K562 (cell line): ENCODE measurements around the gene FAM200A. TPM values are rescaled to one million over a fixed set of nuclear protein-coding genes. Genes with fewer than 3 reads are reported as not detected.

Experiments
- ATF3 ChIP-seq, 2 experiments: fragments of 450-650 bp in 1 of 2; sonication (generic) in 1 of 2; formaldehyde crosslinking in 1 of 2; IDR thresholded peaks in 1 of 2; conservative IDR thresholded peaks in 1 of 2; 2 replicates each; pipeline versions ENCODE4 v1.6.1 to v1.8.1; 2016 to 2023; ENCODE audit warnings: mild to moderate bottlenecking in 2 of 2, moderate library complexity in 2 of 2, inconsistent platforms in 1 of 2, missing genetic modification reagents in 1 of 2
- NCOA2 ChIP-seq, 2 experiments: fragments of 450-650 bp; IDR thresholded peaks; 2 replicates each; pipeline ENCODE4 v1.6.1; 2018; ENCODE audit warnings: mild to moderate bottlenecking in 2 of 2, moderate library complexity in 1 of 2; ENCODE audit not compliant: partially characterized antibody in 2 of 2
- USF1 ChIP-seq: sonication (generic); formaldehyde crosslinking; IDR thresholded peaks from 2 replicates; pipeline ENCODE4 v1.9.0; 2022; ENCODE audit warnings: mild to moderate bottlenecking, missing genetic modification reagents
- ZBTB40 ChIP-seq, 2 experiments: fragments of 450-650 bp in 1 of 2; sonication (generic) in 1 of 2; formaldehyde crosslinking in 1 of 2; IDR thresholded peaks; 2 replicates each; pipeline versions ENCODE4 v1.7.1 to v1.9.0; 2016 to 2022; ENCODE audit warnings: inconsistent platforms in 1 of 2, mild to moderate bottlenecking in 1 of 2, missing genetic modification reagents in 1 of 2
- polyA plus RNA-seq, 8 experiments: library from polyadenylated mRNA; depleted of rRNA in 4 of 8; stranded (reverse) in 5 of 8; unstranded in 3 of 8; fragments of >200 nt; fragmentation: Nextera tagmentation in 2 of 8; fragmentation: Illumina TruSeq in 1 of 8; extraction: Ambion mirVana in 2 of 8; extraction: Trizol in 1 of 8; gene quantifications; 2 replicates each; pipeline versions ENCODE4 v1.2.1 to v1.2.3, GENCODE V29; 2011 to 2014; ENCODE audit warnings: inconsistent platforms in 1 of 8, missing spikeins in 1 of 8
- total RNA-seq, 7 experiments: library from RNA; depleted of rRNA in 6 of 7; stranded (reverse); fragments of >200 nt in 6 of 7; fragmentation: Illumina TruSeq in 2 of 7; extraction: Trizol in 2 of 7; gene quantifications; 2 replicates each; pipeline versions ENCODE4 v1.2.1 to v1.2.3, GENCODE V29; 2011 to 2021; ENCODE audit warnings: low replicate concordance in 1 of 7

FAM200A gene
- total and polyA plus RNA-seq, 9 of the 15 experiments (the other 6 are each of a cell fraction or from before 2014, with no cell fraction given): 3.3 to 11.2 (median 8.3) TPM

- 0 out of 2 replicates have a peak, but pooled peaks have one; percentile 1 for TF ChIP-seq ZBTB40 (IDR thresholded peaks at IDR 0.05)
- TF ChIP-seq ZBTB40 (CRISPR knock-in tag; IDR thresholded peaks at IDR 0.05): no peak
- no peak for TF ChIP-seq NCOA2 (IDR thresholded peaks at IDR 0.05; ENCODE audit: partially characterized antibody in 2 of 2)
- TF ChIP-seq ATF3 (IDR thresholded peaks at IDR 0.05): peak; percentile 49; the same call in 1 of the 2 replicates
- no peak for TF ChIP-seq ATF3 (CRISPR knock-in tag; conservative IDR thresholded peaks at IDR 0.05)
- no peak for TF ChIP-seq USF1 (CRISPR knock-in tag)
These were observed 28.3 kb upstream of the FAM200A start (continued) for GRCh38 chr7:99579956-99580777.
